H9 (cell line): ENCODE measurements around the gene ZPR1. TPM values are rescaled to one million over a fixed set of nuclear protein-coding genes. Genes with fewer than 3 reads are reported as not detected.
A peak's percentile ranks its signal among the peaks of the same experiment; 100 is the strongest.

Source experiments
- DNase-seq: peaks from one replicate; pipeline ENCODE4 v3.0.0-alpha.2; 2017
- H2AFZ ChIP-seq: one replicate; pipeline ENCODE4 v1.6.1; 2013; ENCODE audit warnings: mild to moderate bottlenecking, low read length, control low read depth, moderate library complexity
- H2AK5ac ChIP-seq: 2 replicates; pipeline ENCODE4 v1.6.1; 2013; ENCODE audit warnings: low read length, control low read depth, mixed read lengths; ENCODE audit not compliant: insufficient read length
- H2BK120ac ChIP-seq: one replicate; pipeline ENCODE4 v1.6.1; 2013; ENCODE audit warnings: low read depth, mild to moderate bottlenecking, low read length, control low read depth, inconsistent platforms; ENCODE audit not compliant: poor library complexity, severe bottlenecking
- H2BK12ac ChIP-seq: 2 replicates; pipeline ENCODE4 v1.6.1; 2013; ENCODE audit warnings: low read length, control low read depth, mixed read lengths, low read depth; ENCODE audit not compliant: insufficient read length
- H2BK15ac ChIP-seq: 2 replicates; pipeline ENCODE4 v1.6.1; 2013; ENCODE audit warnings: low read depth, low read length, control low read depth
- H2BK20ac ChIP-seq: one replicate; pipeline ENCODE4 v1.6.1; 2013; ENCODE audit warnings: low read depth, mild to moderate bottlenecking, low read length, control low read depth, inconsistent platforms; ENCODE audit not compliant: poor library complexity, severe bottlenecking
- H2BK5ac ChIP-seq: 2 replicates; pipeline ENCODE4 v1.6.1; 2013; ENCODE audit warnings: low read length, control low read depth, mixed read lengths; ENCODE audit not compliant: insufficient read length
- H3K14ac ChIP-seq: 2 replicates; pipeline ENCODE4 v1.6.1; 2013; ENCODE audit warnings: low read length, control low read depth; ENCODE audit not compliant: insufficient read depth
- H3K18ac ChIP-seq: 2 replicates; pipeline ENCODE4 v1.6.1; 2013; ENCODE audit warnings: low read depth, mild to moderate bottlenecking, mixed read lengths, low read length, control low read depth; ENCODE audit not compliant: insufficient read length
- H3K23ac ChIP-seq: 2 replicates; pipeline ENCODE4 v1.6.1; 2013; ENCODE audit warnings: low read length, control low read depth, mixed read lengths, low read depth; ENCODE audit not compliant: insufficient read length
- H3K23me2 ChIP-seq: 2 replicates; pipeline ENCODE4 v1.6.1; 2013; ENCODE audit warnings: low read depth, mild to moderate bottlenecking, mixed read lengths, low read length, control low read depth; ENCODE audit not compliant: insufficient read length, poor library complexity, severe bottlenecking
- H3K27ac ChIP-seq: 2 replicates; pipeline ENCODE4 v1.5.1; 2013; ENCODE audit warnings: low read length, control low read depth, mixed read lengths, low read depth; ENCODE audit not compliant: insufficient read length
- H3K27me3 ChIP-seq: 2 replicates; pipeline ENCODE4 v1.6.1; 2013; ENCODE audit warnings: low read length, control low read depth, inconsistent platforms; ENCODE audit not compliant: insufficient read depth
- H3K4ac ChIP-seq: 2 replicates; pipeline ENCODE4 v1.6.1; 2013; ENCODE audit warnings: low read depth, mild to moderate bottlenecking, control low read depth, inconsistent platforms, low read length, moderate library complexity
- H3K4me1 ChIP-seq: 2 replicates; pipeline ENCODE4 v1.6.1; 2013; ENCODE audit warnings: low read length, control low read depth, inconsistent platforms; ENCODE audit not compliant: insufficient read depth
- H3K4me2 ChIP-seq: 2 replicates; pipeline ENCODE4 v1.6.1; 2013; ENCODE audit warnings: low read length, control low read depth, mixed read lengths; ENCODE audit not compliant: insufficient read length, insufficient read depth
- H3K56ac ChIP-seq: 2 replicates; pipeline ENCODE4 v1.6.1; 2013; ENCODE audit warnings: low read depth, mild to moderate bottlenecking, mixed read lengths, low read length, control low read depth; ENCODE audit not compliant: insufficient read length
- H3K79me1 ChIP-seq: 2 replicates; pipeline ENCODE4 v1.6.1; 2013; ENCODE audit warnings: low read depth, mild to moderate bottlenecking, moderate library complexity, low read length, control low read depth, inconsistent platforms; ENCODE audit not compliant: insufficient read depth, poor library complexity, severe bottlenecking
- H3K79me2 ChIP-seq: 2 replicates; pipeline ENCODE4 v1.6.1; 2013; ENCODE audit warnings: low read length, control low read depth, inconsistent platforms; ENCODE audit not compliant: insufficient read depth
- H3K9ac ChIP-seq: 2 replicates; pipeline ENCODE4 v1.6.1; 2013; ENCODE audit warnings: low read length, control low read depth, mixed read lengths; ENCODE audit not compliant: insufficient read length; ENCODE audit errors: extremely low read depth
- H3K9me3 ChIP-seq: one replicate; pipeline ENCODE4 v1.6.1; 2013; ENCODE audit warnings: low read depth, low read length, inconsistent platforms; ENCODE audit not compliant: control insufficient read depth
- H3T11ph ChIP-seq: one replicate; pipeline ENCODE4 v1.6.1; 2013; ENCODE audit warnings: mild to moderate bottlenecking, low read length, control low read depth, inconsistent platforms
- H4K20me1 ChIP-seq: one replicate; pipeline ENCODE4 v1.6.1; 2013; ENCODE audit not compliant: control insufficient read depth, insufficient read length, insufficient read depth
- H4K5ac ChIP-seq: 2 replicates; pipeline ENCODE4 v1.6.1; 2013; ENCODE audit warnings: low read depth, mild to moderate bottlenecking, mixed read lengths, low read length, control low read depth; ENCODE audit not compliant: insufficient read length
- H4K8ac ChIP-seq: replicated peaks from 2 replicates; pipeline ENCODE4 v1.6.1; 2013; ENCODE audit warnings: low read length, control low read depth, mixed read lengths, low read depth; ENCODE audit not compliant: insufficient read length
- H4K91ac ChIP-seq: 2 replicates; pipeline ENCODE4 v1.6.1; 2013; ENCODE audit warnings: low read depth, mild to moderate bottlenecking, moderate library complexity, mixed read lengths, low read length, control low read depth; ENCODE audit not compliant: insufficient read length
- H3K27ac Mint-ChIP-seq, 3 experiments: 2 replicates in 2 of 3; 3 replicates in 1 of 3; pipeline ENCODE4 v1.8.0; 2020 to 2021; ENCODE audit warnings: mixed read lengths in 3 of 3, mild to moderate bottlenecking in 1 of 3, moderate library complexity in 1 of 3
- H3K27me3 Mint-ChIP-seq: 2 replicates; pipeline ENCODE4 v1.8.0; 2021; ENCODE audit warnings: low read depth, mild to moderate bottlenecking, moderate library complexity, mixed read lengths
- H3K36me3 Mint-ChIP-seq, 3 experiments: 2 replicates in 2 of 3; 3 replicates in 1 of 3; pipeline ENCODE4 v1.8.0; 2020 to 2021; ENCODE audit warnings: low read depth in 3 of 3, mixed read lengths in 3 of 3; ENCODE audit not compliant: insufficient read depth in 1 of 3
- H3K4me1 Mint-ChIP-seq, 2 experiments: 2 replicates each; pipeline ENCODE4 v1.8.0; 2020; ENCODE audit warnings: mixed read lengths in 2 of 2
- H3K4me3 Mint-ChIP-seq, 2 experiments: 2 replicates in 1 of 2; 3 replicates in 1 of 2; pipeline ENCODE4 v1.8.0; 2020 to 2021; ENCODE audit warnings: mild to moderate bottlenecking in 2 of 2, mixed read lengths in 2 of 2, moderate library complexity in 1 of 2
- H3K9me3 Mint-ChIP-seq, 2 experiments: 2 replicates in 1 of 2; 3 replicates in 1 of 2; pipeline ENCODE4 v1.8.0; 2020; ENCODE audit warnings: mild to moderate bottlenecking in 2 of 2, mixed read lengths in 2 of 2, moderate library complexity in 1 of 2
- WGBS: extraction: QIAGEN DNeasy Blood & Tissue Kit; methylation state at CpG from one replicate; pipeline ENCODE4 v1.1.7; 2013; ENCODE audit warnings: missing lambda C conversion rate, low lambda C conversion rate, mixed read lengths; ENCODE audit not compliant: insufficient read length; ENCODE audit errors: extremely low coverage; 5-methylcytosine and 5-hydroxymethylcytosine counted together
- total RNA-seq: library from RNA; stranded (reverse); gene quantifications from 2 replicates; pipeline ENCODE4 v1.2.1, GENCODE V29; 2021
- TF ChIP-seq, protein P1 (sequence below): fragments of 200-600 bp; sonication (generic); conservative IDR thresholded peaks from 3 replicates; pipeline ENCODE4 v1.8.0; 2021; ENCODE audit warnings: antibody characterized with exemption, mild to moderate bottlenecking

Gene ZPR1
- total RNA-seq, 1 experiment from 2014 or later = 82.0 TPM

DNA sequence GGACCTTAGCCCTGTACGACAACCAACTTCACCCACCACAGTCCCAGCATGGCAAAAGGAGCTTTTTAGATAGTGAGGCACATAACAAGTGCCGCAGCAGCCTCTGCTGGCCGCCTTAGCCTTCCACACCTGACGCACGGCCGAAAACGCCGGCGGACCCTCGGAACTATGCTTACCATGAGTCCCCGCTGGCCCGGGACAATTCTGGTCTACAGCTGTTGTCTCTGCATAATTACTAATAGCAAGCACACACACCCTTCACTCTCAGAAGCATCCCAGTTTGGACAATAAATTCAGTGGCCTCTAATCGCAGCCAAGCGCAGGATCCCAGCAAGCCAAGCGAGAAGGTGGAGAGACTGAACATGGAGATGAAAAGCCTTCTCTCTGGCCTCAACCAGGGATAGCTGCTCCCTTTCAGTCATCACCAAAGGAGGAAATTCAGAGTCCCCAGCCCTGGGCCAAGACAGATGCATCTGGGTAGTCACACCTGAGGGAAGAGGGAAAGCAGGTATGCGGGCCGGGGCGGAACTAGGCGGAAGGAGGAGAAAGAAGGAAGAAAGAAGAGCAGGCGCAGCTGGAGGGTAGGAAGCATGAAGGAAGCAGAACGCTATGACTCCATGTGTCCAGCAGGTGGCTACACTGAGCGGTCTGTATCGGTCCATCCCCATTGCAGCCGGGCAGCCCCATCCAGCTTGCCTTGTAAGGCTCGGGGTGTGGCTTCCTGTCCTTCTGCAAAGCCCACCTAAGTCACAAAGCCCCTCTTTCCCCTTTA is 55.4 kb downstream of the ZPR1 start:
- no peak overlapping the region for H2BK12ac ChIP-seq
- no peaks in the 10 kb centered on the region; the same call in 1 of the 2 replicates for H3K4me1 ChIP-seq
- H4K20me1 ChIP-seq = no peaks in the 10 kb centered on the region
- no peak overlapping the region for H3K27ac ChIP-seq
- peaks cover 30 to 43% of the 10 kb centered on the region in 2 experiments for H3K4me1 Mint-ChIP-seq
- H2AK5ac ChIP-seq = no peak overlapping the region
- no CpG with 5 or more reads among the region's 25 CpGs for WGBS
- peaks cover 11% of the 10 kb centered on the region for H3K27me3 Mint-ChIP-seq
- H3K79me1 ChIP-seq = no peaks in the 10 kb centered on the region
- H2BK20ac ChIP-seq = no peak overlapping the region
- no peak overlapping the region for H2BK5ac ChIP-seq
- peak; percentile 90 for DNase-seq
- no peak overlapping the region for H2BK120ac ChIP-seq
- no peak overlapping the region for H3K14ac ChIP-seq
- H2AFZ ChIP-seq = no peak overlapping the region
- no peak overlapping the region for H3K23ac ChIP-seq
- peak overlapping the region; percentile 44 to 61; a peak in 4 of 5 replicates for H3K4me3 Mint-ChIP-seq
- peak overlapping the region; percentile 51 for H3K4me2 ChIP-seq
- no peaks in the 10 kb centered on the region; a peak in 1 of 5 replicates for H3K9me3 Mint-ChIP-seq
- peaks cover 4% of the 10 kb centered on the region for H3K23me2 ChIP-seq
- H4K5ac ChIP-seq = no peak overlapping the region
- no peak overlapping the region for H3K56ac ChIP-seq
- no peaks in the 10 kb centered on the region for H3K9me3 ChIP-seq
- H4K8ac ChIP-seq = no peak overlapping the region
- no peak overlapping the region for H4K91ac ChIP-seq
- H3K4ac ChIP-seq = no peak overlapping the region
- H3K79me2 ChIP-seq = no peaks in the 10 kb centered on the region
- H3K9ac ChIP-seq = no peak overlapping the region
- no peaks in the 10 kb centered on the region for H3K36me3 Mint-ChIP-seq
- TF ChIP-seq, protein P1, sequence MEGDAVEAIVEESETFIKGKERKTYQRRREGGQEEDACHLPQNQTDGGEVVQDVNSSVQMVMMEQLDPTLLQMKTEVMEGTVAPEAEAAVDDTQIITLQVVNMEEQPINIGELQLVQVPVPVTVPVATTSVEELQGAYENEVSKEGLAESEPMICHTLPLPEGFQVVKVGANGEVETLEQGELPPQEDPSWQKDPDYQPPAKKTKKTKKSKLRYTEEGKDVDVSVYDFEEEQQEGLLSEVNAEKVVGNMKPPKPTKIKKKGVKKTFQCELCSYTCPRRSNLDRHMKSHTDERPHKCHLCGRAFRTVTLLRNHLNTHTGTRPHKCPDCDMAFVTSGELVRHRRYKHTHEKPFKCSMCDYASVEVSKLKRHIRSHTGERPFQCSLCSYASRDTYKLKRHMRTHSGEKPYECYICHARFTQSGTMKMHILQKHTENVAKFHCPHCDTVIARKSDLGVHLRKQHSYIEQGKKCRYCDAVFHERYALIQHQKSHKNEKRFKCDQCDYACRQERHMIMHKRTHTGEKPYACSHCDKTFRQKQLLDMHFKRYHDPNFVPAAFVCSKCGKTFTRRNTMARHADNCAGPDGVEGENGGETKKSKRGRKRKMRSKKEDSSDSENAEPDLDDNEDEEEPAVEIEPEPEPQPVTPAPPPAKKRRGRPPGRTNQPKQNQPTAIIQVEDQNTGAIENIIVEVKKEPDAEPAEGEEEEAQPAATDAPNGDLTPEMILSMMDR = peak; percentile 80
- H3K27me3 ChIP-seq = no peaks in the 10 kb centered on the region; the same call in 1 of the 2 replicates
- no peak overlapping the region for H3K18ac ChIP-seq
- peak overlapping the region in 2 of 3 experiments; percentile 10 to 89; a peak in 2 of 7 replicates for H3K27ac Mint-ChIP-seq
- no peak overlapping the region for H3T11ph ChIP-seq
- H2BK15ac ChIP-seq = no peak overlapping the region
